Measurements from ENCODE around the gene ALS2. TPM values are rescaled to one million over a fixed set of nuclear protein-coding genes. Genes with fewer than 3 reads are reported as not detected.
A peak's percentile ranks its signal among the peaks of the same experiment; 100 is the strongest.
"Not testable (repeated sequence)": the region's sequence is repeated elsewhere in the genome, so short reads cannot be mapped to it uniquely, and the experiment has no call there.

Gene ALS2
- 8.9 and 13.4 TPM in 2 replicates for total RNA-seq (2014; rRNA removed; shearing (Covaris generic))

GRCh38 chr2:201780674-201781493, at the start of gene ALS2:
Gene ALS2 (minus strand): TSS chr2:201780933. CDS start chr2:201768885, 12,048 bp downstream.
- peak; percentile 96 for DNase-seq (ENCODE audit: low spot score)

- DNase-seq (ENCODE audit: low spot score) = no peak
Observed at GRCh38 chr2:201828220-201828619, 47.5 kb upstream of the ALS2 start.

- no peak for DNase-seq (ENCODE audit: low spot score)
Observed at GRCh38 chr2:201827621-201828020, 46.9 kb upstream of the ALS2 start.

GRCh38 chr2:201824212-201824611, 43.5 kb upstream of the ALS2 start:
- no peak for DNase-seq (ENCODE audit: low spot score)

GRCh38 chr2:201821080-201821479, 40.3 kb upstream of the ALS2 start:
- no peak for DNase-seq (ENCODE audit: low spot score)

- no peak for DNase-seq (ENCODE audit: low spot score)
Observed at GRCh38 chr2:201820383-201821007, 39.8 kb upstream of the ALS2 start.

GRCh38 chr2:201816657-201817575, 36.2 kb upstream of the ALS2 start:
- no peak for DNase-seq (ENCODE audit: low spot score)

GRCh38 chr2:201813996-201814760, 33.4 kb upstream of the ALS2 start:
- no peak for DNase-seq (ENCODE audit: low spot score)

- DNase-seq (ENCODE audit: low spot score) = not testable (repeated sequence)
Observed at GRCh38 chr2:201810604-201811003, 29.9 kb upstream of the ALS2 start.

- DNase-seq (ENCODE audit: low spot score) = no peak
Observed at GRCh38 chr2:201809633-201810032, 28.9 kb upstream of the ALS2 start.

GRCh38 chr2:201808027-201808426, 27.3 kb upstream of the ALS2 start:
- no peak for DNase-seq (ENCODE audit: low spot score)

GRCh38 chr2:201807452-201807999, 26.8 kb upstream of the ALS2 start:
- no peak for DNase-seq (ENCODE audit: low spot score)

- DNase-seq (ENCODE audit: low spot score) = no peak
Observed at GRCh38 chr2:201806442-201807170, 25.9 kb upstream of the ALS2 start, which contains the start of gene CDK15. Gene CDK15 (plus strand): TSS chr2:201806537. CDS start chr2:201806665, 128 bp downstream.

- DNase-seq (ENCODE audit: low spot score) = not testable (repeated sequence)
Observed at GRCh38 chr2:201798914-201799285, 18.2 kb upstream of the ALS2 start.

GRCh38 chr2:201798252-201798913, 17.6 kb upstream of the ALS2 start:
- DNase-seq (ENCODE audit: low spot score) = peak; percentile 40

- DNase-seq (ENCODE audit: low spot score) = no peak
Observed at GRCh38 chr2:201797175-201797840, 16.6 kb upstream of the ALS2 start.

- DNase-seq (ENCODE audit: low spot score) = no peak
Observed at GRCh38 chr2:201796478-201796865, 15.7 kb upstream of the ALS2 start.

- DNase-seq (ENCODE audit: low spot score) = peak; percentile 40
Observed at GRCh38 chr2:201795607-201796477, 15.1 kb upstream of the ALS2 start.
